ENCODE measurements around the gene SGF29. TPM values are rescaled to one million over a fixed set of nuclear protein-coding genes. Genes with fewer than 3 reads are reported as not detected.
A peak's percentile ranks its signal among the peaks of the same experiment; 100 is the strongest.

The SGF29 gene
- total RNA-seq (2021) (45.3 and 51.1 TPM in 2 replicates), Bru-seq, nascent RNA (percentile 71 among the genes with signal in this experiment), BruChase-seq, experiment 1, labeled RNA remaining after a 2-hour chase (percentile 54 among the genes with signal in this experiment), BruChase-seq, experiment 2, labeled RNA remaining after a 6-hour chase (percentile 64 among the genes with signal in this experiment)
- long read RNA-seq, transcript SGF29-201 (10 exons, 1,153 nt), result major isoform, 41 of 55 reads
- long read RNA-seq, partial matches to known transcripts, result 3 of 55 reads
- long read RNA-seq, other reads (novel, unspliced or antisense), result 11 of 55 reads

GRCh38 chr16:28553776-28554633 lies at the start of gene SGF29:
SGF29 (plus strand) TSS chr16:28553920; CDS start chr16:28581070, 27,150 bp downstream.
- peaks cover 7% of the 10 kb centered on the region for H3K79me2 ChIP-seq (ENCODE audit: low read depth)
- H3K4me2 ChIP-seq, result peak within 1 kb of the TSS; percentile 94
- TF ChIP-seq EZH2 (IDR thresholded peaks at IDR 0.05; ENCODE audit: low read depth), result no peak
- TF ChIP-seq, protein P1, sequence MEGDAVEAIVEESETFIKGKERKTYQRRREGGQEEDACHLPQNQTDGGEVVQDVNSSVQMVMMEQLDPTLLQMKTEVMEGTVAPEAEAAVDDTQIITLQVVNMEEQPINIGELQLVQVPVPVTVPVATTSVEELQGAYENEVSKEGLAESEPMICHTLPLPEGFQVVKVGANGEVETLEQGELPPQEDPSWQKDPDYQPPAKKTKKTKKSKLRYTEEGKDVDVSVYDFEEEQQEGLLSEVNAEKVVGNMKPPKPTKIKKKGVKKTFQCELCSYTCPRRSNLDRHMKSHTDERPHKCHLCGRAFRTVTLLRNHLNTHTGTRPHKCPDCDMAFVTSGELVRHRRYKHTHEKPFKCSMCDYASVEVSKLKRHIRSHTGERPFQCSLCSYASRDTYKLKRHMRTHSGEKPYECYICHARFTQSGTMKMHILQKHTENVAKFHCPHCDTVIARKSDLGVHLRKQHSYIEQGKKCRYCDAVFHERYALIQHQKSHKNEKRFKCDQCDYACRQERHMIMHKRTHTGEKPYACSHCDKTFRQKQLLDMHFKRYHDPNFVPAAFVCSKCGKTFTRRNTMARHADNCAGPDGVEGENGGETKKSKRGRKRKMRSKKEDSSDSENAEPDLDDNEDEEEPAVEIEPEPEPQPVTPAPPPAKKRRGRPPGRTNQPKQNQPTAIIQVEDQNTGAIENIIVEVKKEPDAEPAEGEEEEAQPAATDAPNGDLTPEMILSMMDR (conservative IDR thresholded peaks at IDR 0.05), result peak; percentile 36; the same call in 1 of the 2 replicates
- H3K4me1 ChIP-seq (replicated peaks; ENCODE audit: insufficient read depth), result peaks cover 16% of the 10 kb centered on the region
- H3K9me2 ChIP-seq (ENCODE audit: insufficient read depth), result no peaks in the 10 kb centered on the region
- peak within 1 kb of the TSS; percentile 93 for H3K27ac ChIP-seq
- H3F3A ChIP-seq (ENCODE audit: insufficient read depth, low read depth), result peaks cover 3% of the 10 kb centered on the region
- H4K20me1 ChIP-seq (ENCODE audit: insufficient read depth), result no peaks in the 10 kb centered on the region
- ChIA-PET POLR2A (ENCODE audit: unreplicated experiment) (interaction anchor here (0.6 to 0.8 kb wide), 3 partner anchors 43 to 65 kb away, joined by 3 to 11 read pairs (median 3); partner anchors contain the start of genes SULT1A1 and SULT1A2), CTCF (interaction anchor here (0.5 to 1.4 kb wide), 4 partner anchors 15 to 182 kb away, joined by 3 to 15 read pairs (median 6); partner anchors contain the start of gene SULT1A1)
- DNase-seq, result peak; percentile 72 to 94
- peak within 1 kb of the TSS; percentile 74 for H3K4me3 ChIP-seq
- BruUV-seq (replicated peaks), result TSS peak; percentile 97
- H3K9me3 ChIP-seq (ENCODE audit: insufficient read depth, low read depth), result no peaks in the 10 kb centered on the region
- H3K27me3 ChIP-seq (ENCODE audit: insufficient read depth, low read depth), result no peaks in the 10 kb centered on the region
- H2AFZ ChIP-seq, result peak within 1 kb of the TSS; percentile 97
- intact Hi-C loops (cut with micrococcal nuclease; ENCODE audit: unreplicated experiment), result loop anchor here (5.0 kb wide), 2 partner anchors 43 to 63 kb away; partner anchors contain the start of gene SULT1A2
- H3K36me3 ChIP-seq (ENCODE audit: low read depth), result no peaks in the 10 kb centered on the region

DNA sequence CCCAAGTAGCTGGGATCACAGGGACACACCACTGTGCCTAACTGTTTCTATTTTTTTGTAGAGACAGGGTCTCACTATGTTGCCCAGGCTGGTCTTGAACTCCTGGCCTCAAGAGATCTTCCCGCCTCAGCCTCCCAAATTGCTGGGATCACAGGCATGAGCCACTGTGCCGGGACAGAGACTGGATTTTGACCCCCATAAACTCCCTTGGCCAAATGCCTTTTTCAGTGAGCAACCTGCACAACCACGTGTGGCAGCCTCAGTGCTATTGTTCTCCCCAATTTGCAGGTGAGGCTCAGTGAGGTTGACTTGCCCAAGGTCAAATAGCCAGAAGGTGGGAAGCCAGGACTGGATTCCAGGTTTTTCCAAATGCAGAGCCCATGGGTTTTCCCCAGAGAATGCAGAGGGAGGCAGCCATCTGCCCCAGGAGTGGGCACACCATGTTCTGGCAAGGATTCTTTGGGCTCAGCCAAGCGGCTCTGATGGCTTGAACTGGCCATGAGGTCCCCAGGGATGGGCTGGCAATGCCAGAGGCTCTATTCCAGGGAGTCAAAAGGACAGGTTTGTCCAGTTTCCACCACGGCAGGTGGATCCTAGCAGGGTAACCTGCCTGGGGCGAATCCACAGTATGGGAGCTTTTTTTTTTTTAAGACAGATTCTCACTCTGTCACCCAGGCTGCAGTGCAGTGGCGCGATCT lies 48.9 kb upstream of the SGF29 start:
- intact Hi-C loops (cut with micrococcal nuclease; ENCODE audit: unreplicated experiment), result loop anchor here (1.0 to 2.0 kb wide), 2 partner anchors 13 to 22 kb away; partner anchors contain the start of gene CLN3
- peak overlapping the region; percentile 71 for H3K4me2 ChIP-seq
- no peak for TF ChIP-seq EZH2 (IDR thresholded peaks at IDR 0.05; ENCODE audit: low read depth)
- TF ChIP-seq, protein P1 (conservative IDR thresholded peaks at IDR 0.05), result no peak

More for the DNA sequence above, 48.9 kb upstream of the SGF29 start:
- Histone ChIP-seq H2AFZ (0 out of 2 replicates have a peak overlapping the region, but pooled peaks have one; percentile 54), H4K20me1 (ENCODE audit: insufficient read depth) (no peaks in the 10 kb centered on the region), H3K4me3 (peak overlapping the region; percentile 20; the same call in 1 of the 2 replicates), H3K27ac (peak overlapping the region; percentile 70), H3K36me3 (ENCODE audit: low read depth) (no peaks in the 10 kb centered on the region), H3F3A (ENCODE audit: insufficient read depth, low read depth) (peaks cover 46% of the 10 kb centered on the region), H3K27me3 (ENCODE audit: insufficient read depth, low read depth) (no peaks in the 10 kb centered on the region), H3K4me1 (replicated peaks; ENCODE audit: insufficient read depth) (peaks cover 41% of the 10 kb centered on the region), H3K9me3 (ENCODE audit: insufficient read depth, low read depth) (no peaks in the 10 kb centered on the region), H3K9me2 (ENCODE audit: insufficient read depth) (no peaks in the 10 kb centered on the region), H3K79me2 (ENCODE audit: low read depth) (no peaks in the 10 kb centered on the region)
- CTCF ChIA-PET, result no interaction called here
- no TSS peak for BruUV-seq (replicated peaks)
- DNase-seq, result peak; percentile 93 to 97
- POLR2A ChIA-PET (ENCODE audit: unreplicated experiment), result interaction anchor here (0.6 kb wide), 1 partner anchor 28 kb away, joined by 5 read pairs; no protein-coding TSS in a partner anchor

Data from PC-9 (cell line).